CD1c-positive myeloid dendritic cell (primary cell): ENCODE results near the gene NMT2.
"Not testable (repeated sequence)": the region's sequence is repeated elsewhere in the genome, so short reads cannot be mapped to it uniquely, and the experiment has no call there.

Source experiments
- DNase-seq: peaks from one replicate; pipeline ENCODE4 v3.0.0-alpha.2; 2016; ENCODE audit errors: extremely low spot score

NMT2 gene

GRCh38 chr10:15168291-15168785, at the start of gene NMT2:
Gene NMT2, minus strand, starts transcription at chr10:15168693. Its CDS starts 81 bp downstream, at chr10:15168612.
- peak; percentile 91 for DNase-seq

- DNase-seq = no peak
These were observed 48.2 kb upstream of the NMT2 start for GRCh38 chr10:15216700-15217099.

- DNase-seq = no peak
These were observed 45.7 kb upstream of the NMT2 start for GRCh38 chr10:15214237-15214636.

- DNase-seq = no peak
These were observed 45.0 kb upstream of the NMT2 start for GRCh38 chr10:15213461-15213861.

GRCh38 chr10:15211464-15211979, 43.0 kb upstream of the NMT2 start:
- no peak for DNase-seq

- no peak for DNase-seq
These were observed 42.0 kb upstream of the NMT2 start for GRCh38 chr10:15210521-15210920.

- peak; percentile 65 for DNase-seq
These were observed 41.5 kb upstream of the NMT2 start for GRCh38 chr10:15209827-15210509.

- DNase-seq = no peak
These were observed 39.7 kb upstream of the NMT2 start for GRCh38 chr10:15208221-15208620.

GRCh38 chr10:15207410-15207809, 38.9 kb upstream of the NMT2 start:
- not testable (repeated sequence) for DNase-seq

GRCh38 chr10:15202639-15203038, 34.1 kb upstream of the NMT2 start:
- DNase-seq = no peak

GRCh38 chr10:15202301-15202621, 33.8 kb upstream of the NMT2 start:
- not testable (repeated sequence) for DNase-seq

- DNase-seq = no peak
These were observed 33.3 kb upstream of the NMT2 start for GRCh38 chr10:15201589-15202300.

GRCh38 chr10:15200626-15201025, 32.1 kb upstream of the NMT2 start:
- no peak for DNase-seq

- DNase-seq = no peak
These were observed 29.4 kb upstream of the NMT2 start for GRCh38 chr10:15197911-15198310.

- DNase-seq = no peak
These were observed 28.8 kb upstream of the NMT2 start for GRCh38 chr10:15197276-15197675.

- no peak for DNase-seq
These were observed 27.7 kb upstream of the NMT2 start for GRCh38 chr10:15196021-15196834.

- peak; percentile 31 for DNase-seq
These were observed 20.8 kb upstream of the NMT2 start for GRCh38 chr10:15189133-15189885.

- no peak for DNase-seq
These were observed 20.1 kb upstream of the NMT2 start for GRCh38 chr10:15188603-15189002.

- no peak for DNase-seq
These were observed 15.4 kb upstream of the NMT2 start for GRCh38 chr10:15183689-15184481.

GRCh38 chr10:15182540-15183207, 14.2 kb upstream of the NMT2 start:
- DNase-seq = no peak
